ENCODE measurements around the gene TGFB1. TPM values are rescaled to one million over a fixed set of nuclear protein-coding genes. Genes with fewer than 3 reads are reported as not detected.
A peak's percentile ranks its signal among the peaks of the same experiment; 100 is the strongest.

Gene TGFB1
- total and polyA plus RNA-seq, 9 of the 15 experiments (the other 6 are each of a cell fraction or from before 2014, with no cell fraction given): 0.24 to 159 (median 17.2) TPM

DNA sequence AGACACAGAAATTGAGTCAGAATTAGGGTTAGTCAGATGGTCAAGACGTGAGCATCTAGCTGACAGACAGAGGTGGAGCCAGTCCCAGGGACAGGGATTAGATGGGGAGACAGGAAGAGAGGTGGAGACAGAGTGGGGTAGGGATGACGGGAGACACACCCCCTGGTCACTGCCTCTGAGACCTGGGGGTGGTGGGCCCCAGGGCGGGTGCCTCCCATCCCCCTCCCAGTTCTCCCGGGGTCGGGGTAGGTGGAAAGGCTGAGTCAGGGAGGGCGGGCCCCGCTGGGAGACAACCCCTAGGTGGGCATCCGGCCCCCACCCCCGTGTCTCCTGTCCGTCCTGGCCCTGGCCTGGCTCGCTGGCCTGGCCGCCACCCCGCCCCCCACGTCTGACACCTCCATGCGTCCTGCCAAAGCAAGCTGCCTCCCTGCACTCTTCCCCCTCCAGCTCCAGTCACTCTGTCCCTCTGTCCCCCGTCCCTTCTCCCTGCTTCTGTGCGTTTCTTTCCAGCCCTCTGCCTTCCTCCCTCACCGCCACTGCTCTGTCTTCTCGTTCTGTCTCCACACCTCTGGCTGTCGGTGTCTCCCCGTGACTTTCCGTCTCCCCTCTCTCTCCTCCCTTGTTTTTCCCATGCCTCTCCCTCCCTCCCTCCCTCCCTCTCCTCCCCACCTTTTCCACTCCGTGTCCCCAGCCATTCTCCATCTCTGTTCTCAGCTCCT lies 28.6 kb downstream of the TGFB1 start (continued):
- TF ChIP-seq, protein P1, sequence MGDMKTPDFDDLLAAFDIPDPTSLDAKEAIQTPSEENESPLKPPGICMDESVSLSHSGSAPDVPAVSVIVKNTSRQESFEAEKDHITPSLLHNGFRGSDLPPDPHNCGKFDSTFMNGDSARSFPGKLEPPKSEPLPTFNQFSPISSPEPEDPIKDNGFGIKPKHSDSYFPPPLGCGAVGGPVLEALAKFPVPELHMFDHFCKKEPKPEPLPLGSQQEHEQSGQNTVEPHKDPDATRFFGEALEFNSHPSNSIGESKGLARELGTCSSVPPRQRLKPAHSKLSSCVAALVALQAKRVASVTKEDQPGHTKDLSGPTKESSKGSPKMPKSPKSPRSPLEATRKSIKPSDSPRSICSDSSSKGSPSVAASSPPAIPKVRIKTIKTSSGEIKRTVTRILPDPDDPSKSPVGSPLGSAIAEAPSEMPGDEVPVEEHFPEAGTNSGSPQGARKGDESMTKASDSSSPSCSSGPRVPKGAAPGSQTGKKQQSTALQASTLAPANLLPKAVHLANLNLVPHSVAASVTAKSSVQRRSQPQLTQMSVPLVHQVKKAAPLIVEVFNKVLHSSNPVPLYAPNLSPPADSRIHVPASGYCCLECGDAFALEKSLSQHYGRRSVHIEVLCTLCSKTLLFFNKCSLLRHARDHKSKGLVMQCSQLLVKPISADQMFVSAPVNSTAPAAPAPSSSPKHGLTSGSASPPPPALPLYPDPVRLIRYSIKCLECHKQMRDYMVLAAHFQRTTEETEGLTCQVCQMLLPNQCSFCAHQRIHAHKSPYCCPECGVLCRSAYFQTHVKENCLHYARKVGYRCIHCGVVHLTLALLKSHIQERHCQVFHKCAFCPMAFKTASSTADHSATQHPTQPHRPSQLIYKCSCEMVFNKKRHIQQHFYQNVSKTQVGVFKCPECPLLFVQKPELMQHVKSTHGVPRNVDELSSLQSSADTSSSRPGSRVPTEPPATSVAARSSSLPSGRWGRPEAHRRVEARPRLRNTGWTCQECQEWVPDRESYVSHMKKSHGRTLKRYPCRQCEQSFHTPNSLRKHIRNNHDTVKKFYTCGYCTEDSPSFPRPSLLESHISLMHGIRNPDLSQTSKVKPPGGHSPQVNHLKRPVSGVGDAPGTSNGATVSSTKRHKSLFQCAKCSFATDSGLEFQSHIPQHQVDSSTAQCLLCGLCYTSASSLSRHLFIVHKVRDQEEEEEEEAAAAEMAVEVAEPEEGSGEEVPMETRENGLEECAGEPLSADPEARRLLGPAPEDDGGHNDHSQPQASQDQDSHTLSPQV (IDR thresholded peaks at IDR 0.05): peak; percentile 20; the same call in 1 of the 2 replicates
- TF ChIP-seq TOE1 (IDR thresholded peaks at IDR 0.05; ENCODE audit: borderline replicate concordance) (0 out of 2 replicates have a peak, but pooled peaks have one; percentile 22), TOE1 (CRISPR knock-in tag; IDR thresholded peaks at IDR 0.05; ENCODE audit: borderline replicate concordance, low read depth) (no peak), ZNF175 (CRISPR knock-in tag; IDR thresholded peaks at IDR 0.05; ENCODE audit: low read depth) (no peak), CBFA2T3 (IDR thresholded peaks at IDR 0.05) (no peak; the same call in 1 of the 2 replicates), CXXC5 (CRISPR knock-in tag; IDR thresholded peaks at IDR 0.05) (no peak), FOXA1 (IDR thresholded peaks at IDR 0.05; ENCODE audit: borderline replicate concordance) (no peak), DPF2 (IDR thresholded peaks at IDR 0.05) (peak; percentile 46; the same call in 1 of the 2 replicates), MAZ (CRISPR knock-in tag; conservative IDR thresholded peaks at IDR 0.05 in 1 of 2, IDR thresholded peaks at IDR 0.05 in 1 of 2) (peak in 1 of 2 experiments; percentile 70; a peak in 3 of 4 replicates), LARP7 (IDR thresholded peaks at IDR 0.05) (peak; percentile 59; the same call in 1 of the 2 replicates), POLR2B (IDR thresholded peaks at IDR 0.05; ENCODE audit: low read depth, partially characterized antibody) (no peak), GATAD2A (IDR thresholded peaks at IDR 0.05) (0 out of 2 replicates have a peak, but pooled peaks have one; percentile 55), C11orf30 (IDR thresholded peaks at IDR 0.05; ENCODE audit: low read depth) (0 out of 2 replicates have a peak, but pooled peaks have one; percentile 24), ZNF316 (IDR thresholded peaks at IDR 0.05) (peak; percentile 58), CC2D1A (IDR thresholded peaks at IDR 0.05) (no peak), ZNF121 (CRISPR knock-in tag; conservative IDR thresholded peaks at IDR 0.05) (no peak)
- TF ChIP-seq, protein P2, sequence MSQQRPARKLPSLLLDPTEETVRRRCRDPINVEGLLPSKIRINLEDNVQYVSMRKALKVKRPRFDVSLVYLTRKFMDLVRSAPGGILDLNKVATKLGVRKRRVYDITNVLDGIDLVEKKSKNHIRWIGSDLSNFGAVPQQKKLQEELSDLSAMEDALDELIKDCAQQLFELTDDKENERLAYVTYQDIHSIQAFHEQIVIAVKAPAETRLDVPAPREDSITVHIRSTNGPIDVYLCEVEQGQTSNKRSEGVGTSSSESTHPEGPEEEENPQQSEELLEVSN (IDR thresholded peaks at IDR 0.05; ENCODE audit: borderline replicate concordance in 1 of 2, extremely low read depth in 1 of 2, insufficient read depth in 1 of 2, insufficient read length in 1 of 2, low read depth in 1 of 2, low read length in 1 of 2, poor library complexity in 1 of 2, severe bottlenecking in 1 of 2): peak in 1 of 2 experiments; percentile 10
- TF ChIP-seq, protein P3, sequence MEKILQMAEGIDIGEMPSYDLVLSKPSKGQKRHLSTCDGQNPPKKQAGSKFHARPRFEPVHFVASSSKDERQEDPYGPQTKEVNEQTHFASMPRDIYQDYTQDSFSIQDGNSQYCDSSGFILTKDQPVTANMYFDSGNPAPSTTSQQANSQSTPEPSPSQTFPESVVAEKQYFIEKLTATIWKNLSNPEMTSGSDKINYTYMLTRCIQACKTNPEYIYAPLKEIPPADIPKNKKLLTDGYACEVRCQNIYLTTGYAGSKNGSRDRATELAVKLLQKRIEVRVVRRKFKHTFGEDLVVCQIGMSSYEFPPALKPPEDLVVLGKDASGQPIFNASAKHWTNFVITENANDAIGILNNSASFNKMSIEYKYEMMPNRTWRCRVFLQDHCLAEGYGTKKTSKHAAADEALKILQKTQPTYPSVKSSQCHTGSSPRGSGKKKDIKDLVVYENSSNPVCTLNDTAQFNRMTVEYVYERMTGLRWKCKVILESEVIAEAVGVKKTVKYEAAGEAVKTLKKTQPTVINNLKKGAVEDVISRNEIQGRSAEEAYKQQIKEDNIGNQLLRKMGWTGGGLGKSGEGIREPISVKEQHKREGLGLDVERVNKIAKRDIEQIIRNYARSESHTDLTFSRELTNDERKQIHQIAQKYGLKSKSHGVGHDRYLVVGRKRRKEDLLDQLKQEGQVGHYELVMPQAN (IDR thresholded peaks at IDR 0.05; ENCODE audit: borderline replicate concordance): peak; percentile 79; the same call in 1 of the 2 replicates
- TF ChIP-seq, protein P4, sequence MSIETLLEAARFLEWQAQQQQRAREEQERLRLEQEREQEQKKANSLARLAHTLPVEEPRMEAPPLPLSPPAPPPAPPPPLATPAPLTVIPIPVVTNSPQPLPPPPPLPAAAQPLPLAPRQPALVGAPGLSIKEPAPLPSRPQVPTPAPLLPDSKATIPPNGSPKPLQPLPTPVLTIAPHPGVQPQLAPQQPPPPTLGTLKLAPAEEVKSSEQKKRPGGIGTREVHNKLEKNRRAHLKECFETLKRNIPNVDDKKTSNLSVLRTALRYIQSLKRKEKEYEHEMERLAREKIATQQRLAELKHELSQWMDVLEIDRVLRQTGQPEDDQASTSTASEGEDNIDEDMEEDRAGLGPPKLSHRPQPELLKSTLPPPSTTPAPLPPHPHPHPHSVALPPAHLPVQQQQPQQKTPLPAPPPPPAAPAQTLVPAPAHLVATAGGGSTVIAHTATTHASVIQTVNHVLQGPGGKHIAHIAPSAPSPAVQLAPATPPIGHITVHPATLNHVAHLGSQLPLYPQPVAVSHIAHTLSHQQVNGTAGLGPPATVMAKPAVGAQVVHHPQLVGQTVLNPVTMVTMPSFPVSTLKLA (conservative IDR thresholded peaks at IDR 0.05): peak; percentile 48 to 80; a peak in 3 of 4 replicates
